ENCODE data around the gene ARFGAP3.

- no peak for TF ChIP-seq CTCF (IDR thresholded peaks at IDR 0.05)
- TF ChIP-seq POLR2A (IDR thresholded peaks at IDR 0.05): no peak
- no peak for TF ChIP-seq POLR2AphosphoS5 (IDR thresholded peaks at IDR 0.05)
- TF ChIP-seq EP300 (IDR thresholded peaks at IDR 0.05): no peak
Measured at GRCh38 chr22:42803389-42803788, 53.7 kb downstream of the ARFGAP3 start.

All from sigmoid colon (tissue), 4 donors.